ENCODE measurements around the gene CUBN. TPM values are rescaled to one million over a fixed set of nuclear protein-coding genes. Genes with fewer than 3 reads are reported as not detected.

CUBN gene
- total and polyA plus RNA-seq, 10 of the 15 experiments (the other 5 are each of a cell fraction or from before 2014, with no cell fraction given): under 0.01 to 0.14 (median 0.02) TPM; not detected in 6

DNA sequence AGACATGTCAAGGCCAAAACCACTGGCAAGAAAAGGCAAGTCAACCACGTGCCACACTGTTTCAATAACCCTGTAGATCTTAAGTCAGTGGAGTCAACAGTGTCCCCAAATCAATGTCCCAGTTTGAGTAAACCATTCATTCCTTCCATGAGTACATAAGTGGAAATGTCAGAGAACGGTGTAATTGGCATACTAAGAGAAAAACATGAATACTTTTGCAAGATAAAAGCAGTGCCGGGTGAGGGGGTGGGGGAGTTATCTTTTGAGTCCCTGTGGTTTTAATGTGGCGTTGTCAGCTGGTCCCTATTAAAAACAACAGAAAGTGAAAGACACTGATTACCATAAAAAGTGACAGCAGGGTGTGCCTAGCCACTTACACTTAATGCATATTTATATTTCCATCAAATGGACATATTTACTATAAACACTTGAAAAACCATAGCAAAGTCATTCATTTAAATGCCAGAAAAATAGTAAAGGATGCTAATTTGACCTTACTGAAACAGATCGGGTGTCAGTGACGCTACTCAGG, 350.2 kb downstream of the CUBN start:
- ChIA-PET CTCF (interaction anchor here (1.4 to 5.2 kb wide), 4 partner anchors 13 to 877 kb away, joined by 4 to 37 read pairs (median 12); partner anchors contain the start of gene RSU1), POLR2A (no interaction called here), SMC1A (ENCODE audit: uncharacterized antibody, unreplicated experiment) (interaction anchor here (0.7 to 2.3 kb wide), 7 partner anchors 9 to 877 kb away, joined by 3 to 9 read pairs (median 4); no protein-coding TSS in a partner anchor), RAD21 (ENCODE audit: unreplicated experiment) (interaction anchor here (0.9 to 1.5 kb wide), 8 partner anchors 9 to 899 kb away, joined by 3 to 6 read pairs (median 4); partner anchors contain the start of gene RSU1)
- no peaks in the 10 kb centered on the region for H3K27me3 ChIP-seq (replicated peaks in 1 of 2; ENCODE audit: control insufficient read depth in 2 of 2, insufficient read depth in 2 of 2, low read length in 1 of 2)
- BruUV-seq (replicated peaks): no TSS peak
- H3K27ac ChIP-seq (ENCODE audit: control insufficient read depth, insufficient read depth): no peak overlapping the region
- 33% methylated on average over 6 of the region's 6 CpGs for WGBS (ENCODE audit: insufficient coverage, insufficient replicate concordance, low lambda C conversion rate, missing lambda C conversion rate)
- ATAC-seq (peak; percentile 88), DNase-seq (ENCODE audit: low read depth, low spot score) (no peak), FAIRE-seq (peak; percentile 7)
- no peak overlapping the region for H3K4me3 ChIP-seq
- H3K4me2 ChIP-seq (ENCODE audit: control insufficient read depth, insufficient read depth): peak overlapping the region; percentile 52
- H2AFZ ChIP-seq (ENCODE audit: control insufficient read depth, low read depth, low read length): peak overlapping the region; percentile 59
- peaks cover 18% of the 10 kb centered on the region for H3K4me1 ChIP-seq (ENCODE audit: control insufficient read depth, insufficient read depth, low read length)
- 0 out of 4 replicates have a peak, but pooled peaks cover 0 to 6% of the 10 kb centered on the region in 2 experiments for H3K36me3 ChIP-seq (ENCODE audit: control insufficient read depth in 2 of 2, insufficient read depth in 2 of 2, low read length in 1 of 2)
- H3K9ac ChIP-seq (ENCODE audit: control insufficient read depth, insufficient read depth, low read length): no peak overlapping the region
- no peaks in the 10 kb centered on the region for H3K79me2 ChIP-seq (ENCODE audit: control insufficient read depth, insufficient read depth, low read length)
- intact Hi-C loops (cut with micrococcal nuclease; ENCODE audit: unreplicated experiment) (loop anchor here (2.0 to 10.0 kb wide), 6 partner anchors 29 to 877 kb away; partner anchors contain the start of gene PTER), in situ Hi-C loops (cut with MboI) (no loop called here)
- H4K20me1 ChIP-seq (ENCODE audit: control insufficient read depth, insufficient read depth): no peaks in the 10 kb centered on the region
- no peaks in the 10 kb centered on the region; the same call in 2 of the 3 replicates for H3K9me3 ChIP-seq (replicated peaks; ENCODE audit: control insufficient read depth, insufficient read depth, low read length)
- TF ChIP-seq TCF7 (IDR thresholded peaks at IDR 0.05; ENCODE audit: borderline replicate concordance) (peak; percentile 80; the same call in 1 of the 2 replicates), LARP7 (IDR thresholded peaks at IDR 0.05) (no peak), TCF12 (IDR thresholded peaks at IDR 0.05; ENCODE audit: low read depth, low read length) (0 out of 2 replicates have a peak, but pooled peaks have one; percentile 58), MEF2A (IDR thresholded peaks at IDR 0.05; ENCODE audit: insufficient read depth, low read depth, low read length) (0 out of 2 replicates have a peak, but pooled peaks have one; percentile 38), KDM1A (IDR thresholded peaks at IDR 0.05; ENCODE audit: borderline replicate concordance) (no peak), SIN3A (IDR thresholded peaks at IDR 0.05; ENCODE audit: low read depth, low read length) (0 out of 2 replicates have a peak, but pooled peaks have one; percentile 44), GATAD2B (conservative IDR thresholded peaks at IDR 0.05; ENCODE audit: low read depth) (no peak), JUND (IDR thresholded peaks at IDR 0.05; ENCODE audit: low read depth, low read length) (no peak), SUPT20H (IDR thresholded peaks at IDR 0.05; ENCODE audit: borderline replicate concordance, control insufficient read depth, low read depth, low read length) (no peak)
- TF ChIP-seq, protein P1, sequence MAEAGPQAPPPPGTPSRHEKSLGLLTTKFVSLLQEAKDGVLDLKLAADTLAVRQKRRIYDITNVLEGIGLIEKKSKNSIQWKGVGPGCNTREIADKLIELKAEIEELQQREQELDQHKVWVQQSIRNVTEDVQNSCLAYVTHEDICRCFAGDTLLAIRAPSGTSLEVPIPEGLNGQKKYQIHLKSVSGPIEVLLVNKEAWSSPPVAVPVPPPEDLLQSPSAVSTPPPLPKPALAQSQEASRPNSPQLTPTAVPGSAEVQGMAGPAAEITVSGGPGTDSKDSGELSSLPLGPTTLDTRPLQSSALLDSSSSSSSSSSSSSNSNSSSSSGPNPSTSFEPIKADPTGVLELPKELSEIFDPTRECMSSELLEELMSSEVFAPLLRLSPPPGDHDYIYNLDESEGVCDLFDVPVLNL (IDR thresholded peaks at IDR 0.05; ENCODE audit: low read depth, low read length): no peak
- TF ChIP-seq, protein P2, sequence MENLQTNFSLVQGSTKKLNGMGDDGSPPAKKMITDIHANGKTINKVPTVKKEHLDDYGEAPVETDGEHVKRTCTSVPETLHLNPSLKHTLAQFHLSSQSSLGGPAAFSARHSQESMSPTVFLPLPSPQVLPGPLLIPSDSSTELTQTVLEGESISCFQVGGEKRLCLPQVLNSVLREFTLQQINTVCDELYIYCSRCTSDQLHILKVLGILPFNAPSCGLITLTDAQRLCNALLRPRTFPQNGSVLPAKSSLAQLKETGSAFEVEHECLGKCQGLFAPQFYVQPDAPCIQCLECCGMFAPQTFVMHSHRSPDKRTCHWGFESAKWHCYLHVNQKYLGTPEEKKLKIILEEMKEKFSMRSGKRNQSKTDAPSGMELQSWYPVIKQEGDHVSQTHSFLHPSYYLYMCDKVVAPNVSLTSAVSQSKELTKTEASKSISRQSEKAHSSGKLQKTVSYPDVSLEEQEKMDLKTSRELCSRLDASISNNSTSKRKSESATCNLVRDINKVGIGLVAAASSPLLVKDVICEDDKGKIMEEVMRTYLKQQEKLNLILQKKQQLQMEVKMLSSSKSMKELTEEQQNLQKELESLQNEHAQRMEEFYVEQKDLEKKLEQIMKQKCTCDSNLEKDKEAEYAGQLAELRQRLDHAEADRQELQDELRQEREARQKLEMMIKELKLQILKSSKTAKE (IDR thresholded peaks at IDR 0.05; ENCODE audit: low read depth, poor library complexity, severe bottlenecking): peak; percentile 44
- TF ChIP-seq, protein P3, sequence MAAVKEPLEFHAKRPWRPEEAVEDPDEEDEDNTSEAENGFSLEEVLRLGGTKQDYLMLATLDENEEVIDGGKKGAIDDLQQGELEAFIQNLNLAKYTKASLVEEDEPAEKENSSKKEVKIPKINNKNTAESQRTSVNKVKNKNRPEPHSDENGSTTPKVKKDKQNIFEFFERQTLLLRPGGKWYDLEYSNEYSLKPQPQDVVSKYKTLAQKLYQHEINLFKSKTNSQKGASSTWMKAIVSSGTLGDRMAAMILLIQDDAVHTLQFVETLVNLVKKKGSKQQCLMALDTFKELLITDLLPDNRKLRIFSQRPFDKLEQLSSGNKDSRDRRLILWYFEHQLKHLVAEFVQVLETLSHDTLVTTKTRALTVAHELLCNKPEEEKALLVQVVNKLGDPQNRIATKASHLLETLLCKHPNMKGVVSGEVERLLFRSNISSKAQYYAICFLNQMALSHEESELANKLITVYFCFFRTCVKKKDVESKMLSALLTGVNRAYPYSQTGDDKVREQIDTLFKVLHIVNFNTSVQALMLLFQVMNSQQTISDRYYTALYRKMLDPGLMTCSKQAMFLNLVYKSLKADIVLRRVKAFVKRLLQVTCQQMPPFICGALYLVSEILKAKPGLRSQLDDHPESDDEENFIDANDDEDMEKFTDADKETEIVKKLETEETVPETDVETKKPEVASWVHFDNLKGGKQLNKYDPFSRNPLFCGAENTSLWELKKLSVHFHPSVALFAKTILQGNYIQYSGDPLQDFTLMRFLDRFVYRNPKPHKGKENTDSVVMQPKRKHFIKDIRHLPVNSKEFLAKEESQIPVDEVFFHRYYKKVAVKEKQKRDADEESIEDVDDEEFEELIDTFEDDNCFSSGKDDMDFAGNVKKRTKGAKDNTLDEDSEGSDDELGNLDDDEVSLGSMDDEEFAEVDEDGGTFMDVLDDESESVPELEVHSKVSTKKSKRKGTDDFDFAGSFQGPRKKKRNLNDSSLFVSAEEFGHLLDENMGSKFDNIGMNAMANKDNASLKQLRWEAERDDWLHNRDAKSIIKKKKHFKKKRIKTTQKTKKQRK (IDR thresholded peaks at IDR 0.05; ENCODE audit: low read depth, low read length): no peak

Measured in GM12878 (cell line).